Mesenchymal stem cell (in vitro differentiated cells and primary cell): ENCODE measurements around the gene LPGAT1. TPM values are rescaled to one million over a fixed set of nuclear protein-coding genes. Genes with fewer than 3 reads are reported as not detected.

Experiments used
- DNase-seq: peaks from one replicate; pipeline ENCODE4 v3.0.0-alpha.2; 2013
- H2AFZ ChIP-seq: one replicate; pipeline ENCODE4 v1.6.1; 2013; ENCODE audit warnings: low read depth, mild to moderate bottlenecking, control low read depth, inconsistent platforms, low read length, moderate library complexity
- H2AK5ac ChIP-seq: 2 replicates; pipeline ENCODE4 v1.6.1; 2013; ENCODE audit warnings: low read length, moderate library complexity, mild to moderate bottlenecking, inconsistent platforms; ENCODE audit not compliant: severe bottlenecking
- H2BK120ac ChIP-seq: one replicate; pipeline ENCODE4 v1.6.1; 2013; ENCODE audit warnings: low read depth, mild to moderate bottlenecking, inconsistent platforms, low read length, moderate library complexity
- H2BK12ac ChIP-seq, 2 experiments: one replicate each; pipeline ENCODE4 v1.6.1; 2013; ENCODE audit warnings: inconsistent platforms in 2 of 2, low read length in 2 of 2, mild to moderate bottlenecking in 2 of 2, moderate library complexity in 2 of 2, control low read depth in 1 of 2
- H2BK15ac ChIP-seq: one replicate; pipeline ENCODE4 v1.6.1; 2013; ENCODE audit warnings: mild to moderate bottlenecking, low read depth, inconsistent platforms; ENCODE audit not compliant: poor library complexity, severe bottlenecking
- H2BK5ac ChIP-seq: 2 replicates; pipeline ENCODE4 v1.6.1; 2013; ENCODE audit warnings: low read depth, mild to moderate bottlenecking, low read length, control low read depth, inconsistent platforms; ENCODE audit not compliant: poor library complexity, severe bottlenecking
- H3K14ac ChIP-seq, 2 experiments: one replicate each; pipeline ENCODE4 v1.6.1; 2013; ENCODE audit warnings: inconsistent platforms in 2 of 2, low read length in 2 of 2, control low read depth in 1 of 2, mild to moderate bottlenecking in 1 of 2, moderate library complexity in 1 of 2
- H3K18ac ChIP-seq, 2 experiments: one replicate each; pipeline ENCODE4 v1.6.1; 2013; ENCODE audit warnings: inconsistent platforms in 2 of 2, low read length in 2 of 2, control low read depth in 1 of 2, low read depth in 1 of 2, mild to moderate bottlenecking in 1 of 2
- H3K23ac ChIP-seq, 2 experiments: one replicate each; pipeline ENCODE4 v1.6.1; 2013; ENCODE audit warnings: inconsistent platforms in 2 of 2, low read length in 2 of 2, mild to moderate bottlenecking in 2 of 2, moderate library complexity in 2 of 2, control low read depth in 1 of 2
- H3K27ac ChIP-seq: 2 replicates; pipeline ENCODE4 v1.5.1; 2013; ENCODE audit warnings: mild to moderate bottlenecking, moderate library complexity, low read length, control low read depth, inconsistent platforms; ENCODE audit not compliant: poor library complexity, severe bottlenecking
- H3K27me3 ChIP-seq, 2 experiments: 2 replicates each; pipeline versions ENCODE4 v1.6.1 to v1.7.0; 2013; ENCODE audit warnings: low read length in 2 of 2, mild to moderate bottlenecking in 2 of 2, moderate library complexity in 2 of 2, control low read depth in 1 of 2, inconsistent platforms in 1 of 2; ENCODE audit not compliant: control insufficient read depth in 1 of 2, insufficient read depth in 1 of 2
- H3K36me3 ChIP-seq, 2 experiments: 2 replicates each; pipeline versions ENCODE4 v1.6.1 to v1.7.0; 2013; ENCODE audit warnings: low read length in 2 of 2, control low read depth in 1 of 2, inconsistent platforms in 1 of 2, low read depth in 1 of 2, mild to moderate bottlenecking in 1 of 2; ENCODE audit not compliant: insufficient read depth in 2 of 2, control insufficient read depth in 1 of 2
- H3K4ac ChIP-seq, 2 experiments: one replicate each; pipeline ENCODE4 v1.6.1; 2013; ENCODE audit warnings: inconsistent platforms in 2 of 2, low read length in 2 of 2, mild to moderate bottlenecking in 2 of 2, moderate library complexity in 2 of 2, control low read depth in 1 of 2, low read depth in 1 of 2
- H3K4me1 ChIP-seq: 2 replicates; pipeline ENCODE4 v1.6.1; 2013; ENCODE audit warnings: low read depth, low read length, control low read depth; ENCODE audit not compliant: control insufficient read depth, insufficient read depth
- H3K4me2 ChIP-seq: 2 replicates; pipeline ENCODE4 v1.6.1; 2013; ENCODE audit warnings: low read length, mild to moderate bottlenecking, inconsistent platforms; ENCODE audit not compliant: poor library complexity, severe bottlenecking
- H3K4me3 ChIP-seq, 2 experiments: 2 replicates each; pipeline versions ENCODE4 v1.5.1 to v1.7.0; 2013; ENCODE audit warnings: low read length in 2 of 2, mild to moderate bottlenecking in 2 of 2, control low read depth in 1 of 2, low read depth in 1 of 2; ENCODE audit not compliant: insufficient read depth in 1 of 2
- H3K79me1 ChIP-seq: replicated peaks from 2 replicates; pipeline ENCODE4 v1.6.1; 2013; ENCODE audit warnings: mild to moderate bottlenecking, control low read depth, low read length, inconsistent platforms; ENCODE audit not compliant: poor library complexity, severe bottlenecking
- H3K9ac ChIP-seq: 2 replicates; pipeline ENCODE4 v1.7.0; 2013; ENCODE audit warnings: mild to moderate bottlenecking, low read length, moderate library complexity
- H3K9me3 ChIP-seq: 2 replicates; pipeline ENCODE4 v1.7.0; 2013; ENCODE audit warnings: mild to moderate bottlenecking, low read length; ENCODE audit not compliant: control insufficient read depth
- H4K8ac ChIP-seq: one replicate; pipeline ENCODE4 v1.6.1; 2013; ENCODE audit warnings: inconsistent platforms, mild to moderate bottlenecking, low read length, moderate library complexity
- H4K91ac ChIP-seq: one replicate; pipeline ENCODE4 v1.6.1; 2013; ENCODE audit warnings: mild to moderate bottlenecking, low read length, inconsistent platforms
- WGBS: methylation state at CpG from one replicate; pipeline ENCODE4 v1.1.7; 2013; ENCODE audit warnings: mixed read lengths; 5-methylcytosine and 5-hydroxymethylcytosine counted together
- polyA plus RNA-seq, 2 experiments: library from polyadenylated mRNA; stranded (reverse); fragments of 200-250 nt; gene quantifications; one replicate each; pipeline ENCODE4 v1.2.3, GENCODE V29; 2013

LPGAT1 gene, protein sequence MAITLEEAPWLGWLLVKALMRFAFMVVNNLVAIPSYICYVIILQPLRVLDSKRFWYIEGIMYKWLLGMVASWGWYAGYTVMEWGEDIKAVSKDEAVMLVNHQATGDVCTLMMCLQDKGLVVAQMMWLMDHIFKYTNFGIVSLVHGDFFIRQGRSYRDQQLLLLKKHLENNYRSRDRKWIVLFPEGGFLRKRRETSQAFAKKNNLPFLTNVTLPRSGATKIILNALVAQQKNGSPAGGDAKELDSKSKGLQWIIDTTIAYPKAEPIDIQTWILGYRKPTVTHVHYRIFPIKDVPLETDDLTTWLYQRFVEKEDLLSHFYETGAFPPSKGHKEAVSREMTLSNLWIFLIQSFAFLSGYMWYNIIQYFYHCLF
- 19.9 TPM for polyA plus RNA-seq (2013, experiment 1 of 2)
- polyA plus RNA-seq (2013, experiment 2 of 2): 20.2 TPM

DNA sequence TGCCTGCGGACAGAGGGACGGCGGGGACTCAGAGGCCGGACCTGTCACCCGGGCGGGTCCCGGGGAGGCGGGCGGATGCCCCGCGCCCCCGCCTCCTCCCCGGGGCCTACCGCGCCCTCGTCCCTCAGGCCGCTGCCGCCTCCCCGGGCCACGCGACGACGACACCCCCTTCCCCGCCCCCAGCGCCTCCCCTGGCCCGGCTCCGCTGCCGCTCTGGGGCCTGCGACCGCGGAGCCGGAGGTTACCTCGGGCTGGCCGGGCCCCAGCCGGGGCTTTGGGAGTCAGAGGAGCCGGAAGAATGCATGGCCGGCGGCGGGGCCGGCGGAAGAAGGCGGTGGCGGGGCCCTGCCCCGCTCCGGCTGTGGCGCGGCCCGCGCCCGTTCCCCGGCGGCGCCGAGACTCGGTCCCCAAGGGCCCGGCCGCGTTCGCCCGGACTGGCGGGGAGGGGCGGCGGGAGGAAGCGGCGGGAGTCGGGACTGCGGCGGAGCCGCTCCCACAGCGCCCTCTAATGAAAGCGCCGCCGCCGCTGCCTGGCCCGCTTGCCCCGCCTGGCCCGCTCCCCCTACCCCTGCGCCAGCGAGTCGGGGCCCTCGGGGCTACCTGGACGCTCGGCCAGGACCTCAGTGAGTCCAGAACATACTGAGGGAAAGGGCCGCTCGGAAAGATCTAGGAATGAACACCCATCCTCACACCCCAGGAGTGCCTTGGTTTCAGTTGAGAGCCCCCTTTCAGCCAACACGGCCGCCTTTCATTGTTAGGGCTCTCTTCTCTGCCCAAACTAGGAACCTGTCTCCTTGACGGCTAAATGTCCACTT is at the start of gene LPGAT1:
LPGAT1 (minus strand) TSS at position 436 of the 815 bp plus-strand sequence. CDS start 1,467 bp downstream, outside the sequence.
- H3K4me3 ChIP-seq: peak within 1 kb of the TSS; percentile 89 to 90
- no peaks in the 10 kb centered on the region for H3K36me3 ChIP-seq
- WGBS: 2% methylated on average over 47 of the region's 88 CpGs

DNA sequence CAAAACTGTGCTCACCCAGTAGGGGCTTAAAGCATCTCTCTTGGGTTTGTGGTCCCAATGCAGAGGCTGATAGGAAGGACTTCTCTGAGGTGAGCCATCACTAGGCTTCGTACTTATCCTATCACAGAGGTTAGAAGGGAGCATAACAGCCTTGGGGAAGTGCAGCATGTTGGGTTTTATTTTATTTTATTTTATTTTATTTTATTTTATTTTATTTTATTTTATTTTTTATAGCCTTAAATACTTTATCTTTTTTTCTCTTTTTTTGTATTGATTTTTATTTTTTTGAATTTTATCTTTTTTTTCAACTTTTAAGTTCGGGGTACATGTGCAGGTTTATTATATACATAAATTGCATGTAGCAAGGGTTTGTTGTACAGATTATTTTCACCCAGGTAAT is 48.9 kb upstream of the LPGAT1 start:
- no peaks in the 10 kb centered on the region for H3K36me3 ChIP-seq
- no peaks in the 10 kb centered on the region for H3K27me3 ChIP-seq
- H3K27ac ChIP-seq: no peak overlapping the region
- no peak overlapping the region for H2AFZ ChIP-seq
- no peak overlapping the region for H3K18ac ChIP-seq
- H3K4me2 ChIP-seq: no peak overlapping the region
- H2BK5ac ChIP-seq: no peak overlapping the region
- no peak overlapping the region for H3K14ac ChIP-seq
- H2BK15ac ChIP-seq: no peak overlapping the region
- H2BK12ac ChIP-seq: no peak overlapping the region
- H3K4ac ChIP-seq: no peak overlapping the region
- no CpG with 5 or more reads among the region's 2 CpGs for WGBS
- H3K4me3 ChIP-seq: no peak overlapping the region
- no peak overlapping the region for H2BK120ac ChIP-seq
- no peak overlapping the region for H4K8ac ChIP-seq
- no peak for DNase-seq
- H3K9me3 ChIP-seq: peaks cover 12% of the 10 kb centered on the region
- H3K9ac ChIP-seq: no peak overlapping the region
- no peaks in the 10 kb centered on the region for H3K79me1 ChIP-seq
- no peak overlapping the region for H3K23ac ChIP-seq
- no peak overlapping the region for H4K91ac ChIP-seq
- no peaks in the 10 kb centered on the region for H3K4me1 ChIP-seq
- H2AK5ac ChIP-seq: no peak overlapping the region

More for the DNA sequence above, at the start of gene LPGAT1:
- no peak within 1 kb of the TSS for H2AK5ac ChIP-seq
- H3K9ac ChIP-seq: peak within 1 kb of the TSS; percentile 87
- H2AFZ ChIP-seq: peak within 1 kb of the TSS; percentile 82
- H3K4me1 ChIP-seq: peaks cover 7% of the 10 kb centered on the region
- H2BK5ac ChIP-seq: peak within 1 kb of the TSS; percentile 5
- H3K27me3 ChIP-seq: no peaks in the 10 kb centered on the region
- H3K79me1 ChIP-seq: peaks cover 2% of the 10 kb centered on the region
- peak within 1 kb of the TSS; percentile 51 to 91 for H3K4ac ChIP-seq
- H3K4me2 ChIP-seq: peak within 1 kb of the TSS; percentile 94
- DNase-seq: peak; percentile 76
- H4K8ac ChIP-seq: peak within 1 kb of the TSS; percentile 69
- H2BK15ac ChIP-seq: peak within 1 kb of the TSS; percentile 69
- peak within 1 kb of the TSS; percentile 89 for H2BK120ac ChIP-seq
- peak within 1 kb of the TSS in 1 of 2 experiments; percentile 89 for H3K23ac ChIP-seq
- H3K18ac ChIP-seq: peak within 1 kb of the TSS; percentile 79 to 80
- peak within 1 kb of the TSS; percentile 51 for H3K27ac ChIP-seq
- peak within 1 kb of the TSS; percentile 36 to 79 for H3K14ac ChIP-seq
- no peaks in the 10 kb centered on the region for H3K9me3 ChIP-seq
- peak within 1 kb of the TSS; percentile 39 for H4K91ac ChIP-seq
- H2BK12ac ChIP-seq: peak within 1 kb of the TSS in 1 of 2 experiments; percentile 52

DNA sequence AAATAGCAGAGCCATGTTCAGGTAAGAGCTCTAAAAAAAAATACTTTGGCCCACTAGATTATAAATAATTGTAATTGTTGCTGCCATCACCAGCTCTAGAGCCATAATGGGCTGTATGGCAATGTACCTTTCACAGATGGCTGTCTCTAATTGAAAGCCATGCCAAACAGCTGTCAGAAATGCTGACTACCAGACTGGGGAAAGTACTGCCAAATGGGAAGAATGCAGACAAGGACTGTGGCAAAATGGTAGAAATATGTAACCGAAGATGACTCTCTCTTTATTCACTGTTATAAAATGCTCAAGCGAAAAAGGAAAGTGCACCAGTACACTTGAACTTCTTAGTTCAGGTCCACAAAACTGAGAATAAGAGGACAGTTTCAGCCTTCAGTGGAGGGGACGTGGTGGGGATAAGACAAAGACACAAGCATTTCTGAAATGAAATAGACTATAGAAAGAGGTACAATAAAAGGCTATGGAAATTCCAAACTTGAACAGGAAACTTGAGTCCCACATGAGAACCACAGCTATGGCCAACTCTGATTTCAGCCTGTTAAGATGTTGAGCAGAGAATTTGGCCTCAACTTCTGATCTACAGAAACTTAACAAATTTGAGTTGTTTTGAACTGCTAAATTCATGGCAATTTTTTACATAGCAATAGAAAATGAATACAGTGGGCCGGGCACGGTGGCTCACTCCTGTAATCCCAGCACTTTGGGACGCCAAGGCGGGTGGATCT is 46.5 kb upstream of the LPGAT1 start:
- no peak for DNase-seq
- WGBS: 97% methylated on average over 7 of the region's 7 CpGs
- H3K23ac ChIP-seq: no peak overlapping the region
- no peak overlapping the region for H2BK120ac ChIP-seq
- H3K27ac ChIP-seq: no peak overlapping the region
- no peak overlapping the region for H3K18ac ChIP-seq
- no peak overlapping the region for H3K14ac ChIP-seq
- H2AK5ac ChIP-seq: no peak overlapping the region
- no peak overlapping the region for H4K8ac ChIP-seq
- no peak overlapping the region for H3K4me2 ChIP-seq
- H2BK12ac ChIP-seq: no peak overlapping the region
- H3K9ac ChIP-seq: no peak overlapping the region
- H3K79me1 ChIP-seq: no peaks in the 10 kb centered on the region
- peaks cover 12% of the 10 kb centered on the region for H3K9me3 ChIP-seq
- no peak overlapping the region for H2BK5ac ChIP-seq
- no peak overlapping the region for H3K4me3 ChIP-seq
- no peaks in the 10 kb centered on the region for H3K36me3 ChIP-seq
- no peaks in the 10 kb centered on the region for H3K4me1 ChIP-seq
- H3K27me3 ChIP-seq: peaks cover 5 to 7% of the 10 kb centered on the region in 2 experiments
- no peak overlapping the region for H2AFZ ChIP-seq
- no peak overlapping the region for H4K91ac ChIP-seq
- H2BK15ac ChIP-seq: no peak overlapping the region
- H3K4ac ChIP-seq: no peak overlapping the region
